ENCODE measurements around the gene SULF2. TPM values are rescaled to one million over a fixed set of nuclear protein-coding genes. Genes with fewer than 3 reads are reported as not detected.
A peak's percentile ranks its signal among the peaks of the same experiment; 100 is the strongest.

Gene SULF2
- total and polyA plus RNA-seq, 2 of the 13 experiments (the other 11 are each of a cell fraction or from before 2014, with no cell fraction given) = 7.2 to 50.9 TPM

GRCh38 chr20:47785854-47786764 is 828 bp upstream of the SULF2 start (continued):
- TF ChIP-seq KMT2B (CRISPR knock-in tag; IDR thresholded peaks at IDR 0.05) (peak; percentile 41; the same call in 1 of the 2 replicates), ETV5 (CRISPR knock-in tag; IDR thresholded peaks at IDR 0.05; ENCODE audit: borderline replicate concordance) (peak; percentile 42; the same call in 1 of the 2 replicates), KLF12 (CRISPR knock-in tag; IDR thresholded peaks at IDR 0.05; ENCODE audit: borderline replicate concordance) (0 out of 2 replicates have a peak, but pooled peaks have one; percentile 22), SIN3B (IDR thresholded peaks at IDR 0.05; ENCODE audit: low read length) (no peak), ZSCAN12 (CRISPR knock-in tag; IDR thresholded peaks at IDR 0.05) (no peak), KAT7 (CRISPR knock-in tag; IDR thresholded peaks at IDR 0.05; ENCODE audit: borderline replicate concordance) (no peak), ZFP91 (CRISPR knock-in tag; IDR thresholded peaks at IDR 0.05; ENCODE audit: borderline replicate concordance) (peak; percentile 46; the same call in 1 of the 2 replicates), PBX2 (CRISPR knock-in tag; IDR thresholded peaks at IDR 0.05) (no peak), SRF (IDR thresholded peaks at IDR 0.05; ENCODE audit: low read depth, low read length) (no peak), POLR2AphosphoS2 (IDR thresholded peaks at IDR 0.05; ENCODE audit: low read depth, low read length) (no peak), ZKSCAN8 (CRISPR knock-in tag; IDR thresholded peaks at IDR 0.05; ENCODE audit: borderline replicate concordance) (0 out of 2 replicates have a peak, but pooled peaks have one; percentile 59), NR2F2 (IDR thresholded peaks at IDR 0.05; ENCODE audit: borderline replicate concordance, low read depth) (no peak), RERE (CRISPR knock-in tag; IDR thresholded peaks at IDR 0.05; ENCODE audit: low read depth) (no peak), HNF1A (IDR thresholded peaks at IDR 0.05; ENCODE audit: low read depth) (no peak), HNF1A (CRISPR knock-in tag; IDR thresholded peaks at IDR 0.05; ENCODE audit: borderline replicate concordance) (peak; percentile 48; the same call in 1 of the 2 replicates), ONECUT2 (CRISPR knock-in tag; IDR thresholded peaks at IDR 0.05) (no peak)

All from HepG2 (cell line).